Activated T-cell treated with anti-CD3 and anti-CD28 coated beads for 1 hour (primary cell): ENCODE data around the gene ADRA2C.

Experiments
- DNase-seq: peaks from one replicate; pipeline ENCODE4 v3.0.0-alpha.2; 2020; ENCODE audit warnings: low read depth

The ADRA2C gene

GRCh38 chr4:3760841-3761240 lies 5.3 kb upstream of the ADRA2C start:
- no peak for DNase-seq

- no peak for DNase-seq
Observed at GRCh38 chr4:3762264-3762663, 3.9 kb upstream of the ADRA2C start.

GRCh38 chr4:3762753-3763549 lies 3.2 kb upstream of the ADRA2C start:
- DNase-seq = no peak

- no peak for DNase-seq
Observed at GRCh38 chr4:3765271-3766035, 732 bp upstream of the ADRA2C start.

GRCh38 chr4:3766785-3767569 lies 792 bp downstream of the ADRA2C start:
- no peak for DNase-seq

- DNase-seq = no peak
Observed at GRCh38 chr4:3767570-3768288, 1.5 kb downstream of the ADRA2C start.

GRCh38 chr4:3768842-3769641 lies 2.9 kb downstream of the ADRA2C start:
- DNase-seq = no peak

- no peak for DNase-seq
Observed at GRCh38 chr4:3769642-3770184, 3.5 kb downstream of the ADRA2C start.

- no peak for DNase-seq
Observed at GRCh38 chr4:3770323-3771163, 4.4 kb downstream of the ADRA2C start.

- DNase-seq = no peak
Observed at GRCh38 chr4:3771164-3771809, 5.1 kb downstream of the ADRA2C start.

- no peak for DNase-seq
Observed at GRCh38 chr4:3771939-3772495, 5.8 kb downstream of the ADRA2C start.

- DNase-seq = no peak
Observed at GRCh38 chr4:3772632-3773031, 6.4 kb downstream of the ADRA2C start.

GRCh38 chr4:3773552-3774001 lies 7.4 kb downstream of the ADRA2C start:
- no peak for DNase-seq

GRCh38 chr4:3774253-3774883 lies 8.2 kb downstream of the ADRA2C start:
- no peak for DNase-seq

GRCh38 chr4:3775005-3775404 lies 8.8 kb downstream of the ADRA2C start:
- DNase-seq = no peak

- no peak for DNase-seq
Observed at GRCh38 chr4:3775576-3775975, 9.4 kb downstream of the ADRA2C start.

- no peak for DNase-seq
Observed at GRCh38 chr4:3776166-3777032, 10.2 kb downstream of the ADRA2C start.

- DNase-seq = no peak
Observed at GRCh38 chr4:3777033-3777390, 10.8 kb downstream of the ADRA2C start.
